Stimulated activated CD4-positive, alpha-beta T cell treated with anti-CD3 and anti-CD28 coated beads, Interleukin-2, amount 100 ng/mL, for 24 hours (primary cell): ENCODE data around the gene ABCD4.
A peak's percentile ranks its signal among the peaks of the same experiment; 100 is the strongest.

ENCODE experiments used
- DNase-seq, 2 donors: peaks; one replicate each; pipeline ENCODE4 v3.0.0-alpha.2; 2020

ABCD4 gene

DNA sequence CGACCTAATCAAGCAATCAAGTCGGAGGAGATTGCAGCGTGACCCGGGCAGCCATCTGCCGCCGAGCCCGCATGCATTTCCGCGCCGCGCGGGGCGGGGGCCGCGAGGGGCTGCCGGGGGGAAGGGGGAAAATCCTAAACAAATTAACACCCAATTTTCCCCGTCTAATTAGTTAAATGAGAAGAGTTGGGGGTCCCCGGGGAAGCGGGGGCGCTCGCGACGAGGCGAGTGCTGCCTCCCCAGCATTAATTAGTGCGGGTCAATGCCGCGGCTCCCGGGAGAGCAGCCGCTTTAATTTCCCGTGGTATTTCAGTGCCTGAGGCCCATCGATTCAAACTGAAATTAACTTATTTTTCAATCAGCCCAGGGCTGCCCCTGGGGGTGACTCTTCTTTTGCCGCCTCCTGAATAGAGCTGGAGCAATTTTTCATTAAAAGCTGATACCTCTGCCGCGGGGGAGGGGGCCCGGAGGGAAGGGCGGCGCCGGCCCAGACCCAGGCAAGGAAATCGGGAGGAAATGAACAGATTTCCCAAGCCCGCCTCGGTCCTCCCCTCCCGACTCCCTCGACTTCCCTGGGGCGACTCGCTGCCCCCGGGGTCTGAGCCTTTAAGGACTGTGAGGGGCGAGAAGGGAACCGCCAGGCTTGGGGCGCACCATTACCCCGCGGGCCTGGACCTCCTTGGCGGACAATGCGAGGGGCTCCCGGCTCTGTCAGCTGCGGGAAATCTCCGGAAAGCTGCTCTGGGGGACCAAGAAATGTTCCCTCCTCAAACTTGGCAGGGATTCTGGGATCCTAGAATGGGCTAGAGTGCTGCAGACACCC lies 44.6 kb downstream of the ABCD4 start:
- peak in 1 of 2 donors; percentile 24 for DNase-seq

DNA sequence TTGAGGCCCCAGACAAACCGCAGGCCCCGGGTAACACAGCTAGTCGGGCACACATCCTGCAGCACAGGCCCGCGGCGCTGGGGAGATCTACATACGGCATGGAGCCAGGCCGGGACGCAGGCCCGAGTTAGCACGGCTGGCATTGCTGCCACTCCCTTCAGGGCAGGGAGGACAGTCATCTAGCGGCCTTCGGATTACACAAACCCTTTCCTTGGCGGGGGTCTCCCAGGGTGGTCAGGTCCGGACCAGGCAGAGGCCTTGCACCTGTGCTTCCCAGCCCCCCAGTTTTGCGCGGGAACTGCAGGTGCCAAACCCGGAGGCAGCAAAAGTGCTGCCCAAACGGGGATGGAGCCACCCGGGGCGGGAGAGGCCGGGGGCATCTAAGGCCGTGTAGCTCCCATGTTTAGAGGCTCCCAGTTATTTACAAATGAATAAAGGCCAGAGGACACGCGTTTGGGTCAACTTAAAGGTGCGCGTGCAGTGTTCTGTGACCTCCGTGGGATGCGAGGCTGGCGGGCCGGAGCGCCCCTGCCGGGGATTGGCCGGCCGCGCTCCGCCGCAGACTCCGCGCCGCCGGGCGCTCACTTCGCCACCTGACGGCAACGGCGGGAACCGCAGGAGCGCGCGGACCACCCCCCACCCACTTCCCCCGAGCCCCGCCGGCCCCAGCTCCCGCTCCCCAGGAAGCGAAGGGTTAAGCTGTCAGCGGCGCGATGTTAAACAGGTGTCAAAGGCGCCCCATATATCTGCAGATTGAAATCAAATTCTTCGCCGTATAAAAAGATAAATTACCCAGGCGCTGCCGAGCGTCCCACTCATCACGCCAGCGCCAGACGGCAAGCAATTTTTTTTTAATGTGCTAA lies 45.4 kb downstream of the ABCD4 start:
- peak; percentile 71 to 73 for DNase-seq

DNA sequence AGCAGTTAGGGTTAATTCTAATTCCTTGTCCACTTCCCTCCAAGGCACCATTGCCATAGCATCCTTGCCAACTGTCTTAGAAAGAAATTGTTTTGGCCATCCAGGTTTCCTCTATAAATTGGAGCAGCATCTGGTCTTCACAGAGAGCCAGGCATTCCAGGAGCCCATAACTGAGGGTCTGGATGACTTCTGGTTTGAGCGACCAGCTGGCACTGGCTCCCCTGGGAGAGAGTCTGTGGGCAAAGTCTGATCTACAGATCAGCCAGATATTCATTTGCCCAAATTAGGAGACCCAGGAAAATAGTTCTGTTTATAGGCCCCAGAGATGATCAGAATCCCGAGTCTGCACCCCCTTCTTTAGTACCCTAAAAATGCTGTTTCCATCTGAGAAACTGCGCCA lies 47.5 kb downstream of the ABCD4 start:
- no peak for DNase-seq

DNA sequence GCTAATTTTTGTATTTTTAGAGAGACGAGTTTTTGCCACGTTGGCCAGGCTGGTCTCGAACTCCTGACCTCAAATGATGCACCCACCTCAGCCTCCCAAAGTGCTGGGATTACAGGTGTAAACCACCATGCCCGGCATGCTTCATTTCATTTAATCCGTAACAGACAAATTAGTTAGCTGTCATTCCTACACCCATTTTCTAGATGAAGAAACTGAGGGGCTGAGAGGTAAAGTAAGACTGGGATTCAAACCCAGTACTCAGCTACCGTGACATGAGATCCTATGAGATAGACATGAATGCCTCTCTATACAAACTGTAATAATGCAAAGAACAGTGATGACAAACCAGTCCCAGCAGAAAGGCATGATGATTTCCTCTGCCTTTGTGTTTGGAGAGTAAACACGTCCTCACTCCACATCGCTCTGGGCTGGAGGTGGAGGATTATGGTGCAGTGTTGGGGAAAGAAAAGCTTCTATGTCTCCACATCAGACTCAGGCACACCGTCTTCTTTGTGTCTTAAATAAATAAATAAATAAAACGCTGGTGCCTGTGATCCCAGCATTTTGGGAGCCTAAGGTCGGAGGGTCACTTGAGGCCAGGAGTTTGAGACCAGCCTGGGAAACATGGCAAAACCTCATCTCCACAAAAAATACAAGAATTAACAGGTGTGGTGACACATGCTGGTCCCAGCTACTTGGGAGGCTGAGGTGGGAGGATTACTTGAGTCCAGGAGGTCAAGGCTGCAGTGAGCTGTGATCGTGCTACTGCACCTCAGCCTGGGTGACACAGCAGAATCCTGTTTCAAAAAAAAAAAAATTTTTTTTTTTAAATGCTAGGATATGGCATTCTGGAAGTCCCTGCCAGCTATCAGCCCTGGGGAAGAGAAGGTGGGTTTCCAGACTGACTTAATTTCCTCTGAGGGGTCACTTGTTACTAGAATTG lies 53.0 kb downstream of the ABCD4 start:
- no peak for DNase-seq

DNA sequence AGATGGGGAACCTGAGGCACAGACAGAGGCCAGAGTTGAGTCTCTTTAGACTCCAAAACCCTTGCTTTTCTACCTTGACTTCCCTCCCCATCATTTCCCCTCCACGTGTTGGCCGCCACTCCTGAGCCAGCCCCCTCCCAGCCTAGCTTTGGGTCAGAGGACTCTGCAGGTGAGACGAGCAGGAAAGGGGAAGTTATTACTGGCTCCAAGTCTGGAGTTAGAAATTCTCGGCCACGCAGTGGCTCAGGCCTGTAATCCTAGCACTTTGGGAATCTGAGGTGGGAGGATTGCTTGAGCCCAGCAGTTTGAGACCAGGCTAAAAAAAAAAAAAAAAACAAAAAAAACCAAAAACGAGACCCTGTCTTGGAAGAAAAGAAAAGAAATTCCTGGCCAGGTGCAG lies 54.7 kb downstream of the ABCD4 start:
- no peak for DNase-seq

DNA sequence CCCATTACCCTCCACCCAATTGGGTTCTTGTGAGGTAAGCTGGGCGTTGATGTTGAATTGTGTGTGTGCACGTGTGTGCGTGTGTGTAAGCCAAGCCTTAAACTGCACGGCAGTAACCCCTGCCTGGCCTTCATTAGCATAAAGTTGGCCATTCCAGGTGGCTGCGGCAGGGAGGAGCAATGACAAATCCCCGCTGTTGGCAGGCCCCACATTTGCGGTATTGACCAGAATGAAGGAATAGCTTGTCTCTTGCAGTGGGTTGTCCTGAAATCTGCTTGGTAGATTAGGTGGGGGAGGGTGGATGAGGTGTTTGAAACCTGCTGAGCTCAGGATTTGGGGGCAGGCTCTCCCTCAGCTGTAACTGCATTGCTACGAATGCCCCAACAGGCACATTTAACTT lies 56.2 kb downstream of the ABCD4 start:
- DNase-seq: no peak

DNA sequence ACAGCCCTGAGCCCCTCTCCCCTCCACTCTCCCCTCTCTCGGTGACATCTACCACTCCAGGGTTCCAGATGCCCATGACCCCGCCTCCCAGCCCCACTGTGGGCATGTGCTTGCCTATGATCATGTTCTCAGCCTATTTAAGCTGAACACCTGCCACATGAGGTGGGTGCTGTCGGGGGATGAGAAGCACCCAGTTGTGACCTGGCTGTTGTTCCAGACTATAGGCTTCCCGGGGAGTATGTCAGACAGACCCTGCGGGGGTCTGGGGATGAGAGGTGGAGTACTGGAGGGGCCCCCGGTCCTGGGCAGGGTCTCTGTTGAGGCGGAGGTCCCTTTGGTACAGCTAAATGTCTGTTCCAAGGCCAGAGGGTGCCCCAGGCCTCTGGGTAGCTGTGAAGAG lies 57.4 kb downstream of the ABCD4 start:
- DNase-seq: no peak

DNA sequence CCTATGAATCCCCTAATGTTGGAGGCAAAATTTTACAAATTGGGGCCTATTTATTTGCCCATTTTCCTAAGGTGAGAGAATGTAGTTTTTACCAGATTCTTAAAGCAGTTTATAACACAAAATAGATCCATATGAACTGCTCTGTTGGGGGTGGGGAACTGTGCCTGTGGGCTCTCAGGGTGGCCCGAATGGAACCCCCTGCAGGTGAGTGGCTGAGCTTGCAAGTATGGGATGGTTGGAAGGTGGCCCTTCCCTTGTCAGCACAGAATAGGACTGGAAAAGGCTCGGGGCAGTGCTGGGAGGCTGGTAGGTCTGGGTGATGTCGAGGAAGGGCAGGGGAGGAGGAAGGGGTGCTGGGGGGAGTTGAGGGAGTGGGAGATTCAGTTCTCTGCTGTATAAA lies 58.6 kb downstream of the ABCD4 start:
- no peak for DNase-seq

DNA sequence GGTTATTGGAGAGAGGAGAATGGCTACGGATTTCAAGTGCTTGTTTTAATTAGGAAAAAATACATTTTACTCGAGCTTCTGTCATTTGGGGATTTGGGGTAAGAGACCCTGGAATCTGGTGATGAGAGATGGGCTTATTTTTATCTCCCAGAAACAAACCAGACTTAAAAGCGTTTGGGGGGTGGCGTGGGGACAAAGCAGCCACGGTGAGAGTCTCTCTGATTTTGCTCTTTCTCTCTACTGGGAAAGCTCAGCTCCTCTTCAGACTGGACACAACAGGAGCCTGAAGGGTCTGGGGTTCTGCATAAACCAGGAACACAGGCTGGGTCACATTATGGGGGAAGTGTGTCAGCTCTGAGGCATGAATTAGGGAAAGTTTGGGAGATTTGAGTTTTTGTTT lies 59.7 kb downstream of the ABCD4 start:
- no peak for DNase-seq

DNA sequence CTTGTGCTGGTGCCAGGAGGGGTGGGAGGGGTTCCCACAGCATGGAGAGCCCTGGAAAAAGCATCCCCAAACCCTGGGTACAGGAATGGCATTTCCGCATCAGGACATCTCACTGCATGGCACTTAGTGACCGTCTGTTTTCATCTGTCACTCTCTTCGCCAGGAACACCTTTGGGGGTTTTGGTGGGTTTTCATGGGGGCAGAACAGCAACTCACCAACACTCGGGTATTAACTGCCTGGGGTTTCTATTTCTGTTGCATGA lies 60.0 kb downstream of the ABCD4 start:
- DNase-seq: no peak

DNA sequence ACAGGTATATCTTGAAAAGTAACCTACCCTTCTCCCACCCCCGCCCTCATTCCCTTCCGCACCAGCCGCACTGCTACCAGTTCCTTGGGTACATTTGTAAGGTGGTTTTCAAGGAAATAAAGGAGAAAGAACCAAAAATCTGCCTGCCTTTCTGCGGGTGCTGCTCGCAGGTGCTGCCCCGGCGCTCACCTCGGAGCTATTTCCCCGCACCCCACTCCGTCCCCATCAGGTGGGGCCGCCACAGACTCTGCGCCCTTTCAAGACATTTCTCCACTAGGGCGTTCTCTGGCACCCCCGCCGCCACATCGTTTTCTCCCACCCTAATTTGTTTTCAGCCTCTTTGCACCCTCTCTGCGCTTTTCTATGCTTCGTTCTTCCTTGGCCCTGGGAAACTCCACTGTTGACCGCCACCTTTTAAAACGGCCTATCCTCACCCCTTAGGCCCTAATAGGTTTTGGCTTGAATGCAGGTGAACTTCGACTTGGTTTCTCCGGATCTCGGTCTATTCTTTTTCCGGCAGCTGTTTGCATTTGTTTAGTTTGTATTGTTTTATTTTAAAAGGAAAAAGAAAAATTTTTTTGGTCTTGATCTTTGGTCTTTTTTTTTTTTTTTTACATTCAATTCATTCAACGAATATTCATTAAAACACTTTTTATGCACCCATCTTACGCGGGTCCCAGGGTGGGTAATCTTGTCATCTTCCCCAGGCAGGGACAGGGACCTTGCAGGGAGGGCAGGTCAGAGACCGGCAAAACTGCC lies 60.5 kb downstream of the ABCD4 start:
- no peak for DNase-seq

DNA sequence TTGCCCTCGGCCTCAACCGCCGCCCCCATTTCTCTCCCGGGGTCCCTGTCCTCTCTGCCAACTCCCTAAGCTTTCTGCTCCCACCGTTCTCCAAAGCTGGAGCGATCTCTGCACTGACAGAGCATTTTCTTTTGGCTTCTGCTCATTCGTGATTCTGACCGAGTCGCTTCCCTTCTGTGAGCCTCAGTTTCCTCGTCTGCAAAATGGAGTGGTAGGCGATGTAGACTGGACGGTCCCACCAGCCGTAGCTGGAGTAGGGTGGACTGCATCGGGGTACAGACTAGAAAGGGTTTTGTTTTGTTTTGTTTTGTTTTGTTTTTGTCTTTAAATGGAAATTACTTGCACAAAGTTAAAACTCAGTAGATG lies 61.1 kb downstream of the ABCD4 start:
- no peak for DNase-seq

DNA sequence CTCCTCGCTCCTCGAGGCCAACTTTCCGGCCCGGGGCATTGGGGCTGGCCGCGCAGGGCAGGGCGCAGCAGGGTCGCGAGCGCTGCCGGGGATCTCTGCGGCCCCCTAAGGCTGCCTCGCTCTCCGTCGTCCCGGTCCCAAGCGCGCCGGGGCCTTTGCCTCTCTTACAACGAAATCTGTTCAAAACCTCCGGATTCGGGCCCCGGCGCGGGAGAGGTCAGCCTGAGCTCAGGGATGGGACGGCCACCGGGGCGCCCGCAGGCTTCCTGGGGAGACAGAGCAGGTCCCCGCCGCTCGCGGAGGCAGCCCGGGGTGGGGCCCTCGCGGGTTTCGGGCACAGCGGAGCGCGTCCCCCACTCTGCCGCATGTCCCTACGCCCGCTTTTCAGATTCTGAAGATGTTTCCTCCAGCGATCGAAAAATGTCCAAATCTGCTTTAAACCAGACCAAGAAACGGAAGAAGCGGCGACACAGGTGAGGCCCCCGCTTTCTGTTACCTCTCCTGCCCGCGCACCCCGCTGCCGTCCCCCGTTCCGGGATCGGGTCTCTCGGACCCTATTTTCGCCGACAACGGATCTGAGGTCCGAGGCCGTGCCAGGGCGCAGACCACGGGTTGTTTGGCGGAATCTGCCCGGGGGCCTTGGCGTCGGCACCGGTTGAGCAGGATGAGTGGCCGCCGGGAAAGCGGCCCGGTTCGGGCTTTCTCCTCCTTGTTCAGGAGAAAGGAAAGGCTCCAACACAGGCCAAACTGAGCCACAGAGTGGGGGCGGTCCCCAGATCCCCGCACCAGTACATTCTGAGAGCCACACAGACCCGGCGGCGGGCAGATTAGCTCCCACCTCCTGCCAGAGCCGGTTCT lies 61.7 kb downstream of the ABCD4 start:
- DNase-seq: peak in 1 of 2 donors; percentile 24

DNA sequence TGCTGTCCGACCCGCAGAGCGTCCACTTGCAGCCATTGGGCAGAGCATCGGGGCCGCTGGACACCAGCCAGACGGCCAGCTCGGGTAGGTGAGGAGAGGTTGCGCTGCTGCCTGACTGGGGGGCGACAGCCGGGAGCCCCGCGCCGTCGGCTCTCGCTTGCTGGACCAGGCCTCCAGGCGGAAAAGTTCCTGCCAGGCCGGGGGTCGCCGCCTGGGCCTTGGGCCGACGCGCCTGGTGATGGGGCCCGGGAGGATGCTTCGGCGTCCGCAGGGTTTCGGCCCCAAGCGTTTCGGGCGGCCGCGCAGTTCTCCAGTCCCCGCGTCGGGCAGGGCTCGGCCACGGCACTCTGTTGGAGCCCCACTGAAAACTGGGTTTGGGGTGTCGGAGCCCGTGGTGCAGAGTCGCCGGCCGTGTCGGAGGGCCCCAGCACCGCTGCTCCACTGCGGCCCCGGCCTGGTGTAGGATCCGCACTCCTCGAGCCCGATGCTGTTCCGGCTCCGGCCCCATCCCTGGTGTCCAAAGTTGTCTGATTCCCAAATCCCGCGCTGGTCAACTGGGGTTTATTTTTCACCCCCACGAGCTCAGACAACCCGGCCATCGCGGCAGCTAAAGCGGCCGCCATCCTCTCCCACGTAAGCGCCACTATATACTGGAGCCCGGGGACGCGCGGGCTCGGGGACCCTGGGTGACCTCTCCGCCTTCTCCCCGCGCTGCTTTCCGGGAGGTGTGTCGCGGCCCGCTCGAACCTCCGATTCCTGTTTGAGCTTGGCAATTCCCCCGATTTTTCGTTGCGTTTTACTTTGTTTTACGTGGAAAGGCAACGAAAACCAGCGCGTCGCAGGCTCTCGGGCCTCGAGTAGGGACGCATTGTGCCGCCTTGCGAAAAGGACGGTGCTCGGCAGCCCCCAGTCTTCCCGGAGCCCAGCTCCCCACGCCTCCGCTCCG lies 62.6 kb downstream of the ABCD4 start:
- DNase-seq: peak in 1 of 2 donors; percentile 16

DNA sequence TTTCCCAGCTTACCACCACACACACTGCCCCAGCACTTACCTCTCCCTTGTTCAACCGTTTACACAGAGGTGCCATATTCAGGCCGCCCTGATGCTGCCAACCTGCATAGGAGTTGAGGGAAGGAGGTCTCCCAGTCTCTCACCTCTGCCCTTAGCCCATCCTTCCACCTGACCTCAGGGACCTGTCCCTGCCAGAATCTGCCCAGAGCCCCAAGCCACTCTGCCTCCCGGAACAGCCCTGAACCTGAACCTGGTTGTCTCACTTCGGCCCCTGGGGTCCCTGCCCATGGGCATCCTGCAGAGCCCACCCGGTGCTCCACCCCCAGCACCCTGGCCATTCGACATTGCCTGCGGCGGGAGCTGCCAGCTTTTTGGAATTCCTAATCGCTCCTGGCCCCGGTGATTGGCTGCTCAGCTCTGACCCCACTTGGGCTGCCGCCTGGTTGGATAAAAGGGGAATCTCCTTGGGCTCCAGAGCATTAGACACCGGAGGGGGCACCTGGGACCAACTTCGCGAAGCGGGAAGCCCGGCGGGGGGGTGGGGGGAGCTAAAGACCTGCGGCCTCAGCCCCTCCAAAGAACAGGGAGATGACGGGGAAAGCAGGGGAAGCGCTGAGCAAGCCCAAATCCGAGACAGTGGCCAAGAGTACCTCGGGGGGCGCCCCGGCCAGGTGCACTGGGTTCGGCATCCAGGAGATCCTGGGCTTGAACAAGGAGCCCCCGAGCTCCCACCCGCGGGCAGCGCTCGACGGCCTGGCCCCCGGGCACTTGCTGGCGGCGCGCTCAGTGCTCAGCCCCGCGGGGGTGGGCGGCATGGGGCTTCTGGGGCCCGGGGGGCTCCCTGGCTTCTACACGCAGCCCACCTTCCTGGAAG lies 63.5 kb downstream of the ABCD4 start, which contains the start of gene VSX2:
Gene VSX2 (plus strand): TSS at position 476 of the 874 bp plus-strand sequence. CDS start 113 bp downstream, at position 589.
- DNase-seq: no peak

DNA sequence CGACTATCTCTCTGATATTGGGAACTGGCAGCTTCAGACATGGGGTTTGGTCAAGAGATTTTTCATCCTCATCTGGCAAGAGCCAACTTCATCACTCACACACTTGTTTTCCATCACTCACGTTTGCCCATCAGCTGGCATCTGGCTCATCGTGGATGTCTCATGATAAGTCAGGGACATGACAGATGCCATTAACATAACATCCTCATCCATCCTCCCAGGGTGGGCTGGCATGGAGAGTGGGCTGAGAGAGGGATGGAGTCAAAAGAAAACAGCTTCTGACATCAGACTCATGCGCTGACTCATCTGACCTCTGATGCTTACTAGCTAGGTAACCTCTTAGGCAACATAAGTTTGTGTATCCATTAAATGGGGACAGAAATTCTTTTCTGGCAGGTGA lies 65.3 kb downstream of the ABCD4 start:
- DNase-seq: no peak
